H9 (cell line): ENCODE results near the gene TOMM22. TPM values are rescaled to one million over a fixed set of nuclear protein-coding genes. Genes with fewer than 3 reads are reported as not detected.

Source experiments
- DNase-seq: peaks from one replicate; pipeline ENCODE4 v3.0.0-alpha.2; 2017
- H2AFZ ChIP-seq: one replicate; pipeline ENCODE4 v1.6.1; 2013; ENCODE audit warnings: mild to moderate bottlenecking, low read length, control low read depth, moderate library complexity
- H2AK5ac ChIP-seq: 2 replicates; pipeline ENCODE4 v1.6.1; 2013; ENCODE audit warnings: low read length, control low read depth, mixed read lengths; ENCODE audit not compliant: insufficient read length
- H2BK120ac ChIP-seq: one replicate; pipeline ENCODE4 v1.6.1; 2013; ENCODE audit warnings: low read depth, mild to moderate bottlenecking, low read length, control low read depth, inconsistent platforms; ENCODE audit not compliant: poor library complexity, severe bottlenecking
- H2BK12ac ChIP-seq: 2 replicates; pipeline ENCODE4 v1.6.1; 2013; ENCODE audit warnings: low read length, control low read depth, mixed read lengths, low read depth; ENCODE audit not compliant: insufficient read length
- H2BK15ac ChIP-seq: 2 replicates; pipeline ENCODE4 v1.6.1; 2013; ENCODE audit warnings: low read depth, low read length, control low read depth
- H2BK20ac ChIP-seq: one replicate; pipeline ENCODE4 v1.6.1; 2013; ENCODE audit warnings: low read depth, mild to moderate bottlenecking, low read length, control low read depth, inconsistent platforms; ENCODE audit not compliant: poor library complexity, severe bottlenecking
- H2BK5ac ChIP-seq: 2 replicates; pipeline ENCODE4 v1.6.1; 2013; ENCODE audit warnings: low read length, control low read depth, mixed read lengths; ENCODE audit not compliant: insufficient read length
- H3K14ac ChIP-seq: 2 replicates; pipeline ENCODE4 v1.6.1; 2013; ENCODE audit warnings: low read length, control low read depth; ENCODE audit not compliant: insufficient read depth
- H3K18ac ChIP-seq: 2 replicates; pipeline ENCODE4 v1.6.1; 2013; ENCODE audit warnings: low read depth, mild to moderate bottlenecking, mixed read lengths, low read length, control low read depth; ENCODE audit not compliant: insufficient read length
- H3K23ac ChIP-seq: 2 replicates; pipeline ENCODE4 v1.6.1; 2013; ENCODE audit warnings: low read length, control low read depth, mixed read lengths, low read depth; ENCODE audit not compliant: insufficient read length
- H3K23me2 ChIP-seq: 2 replicates; pipeline ENCODE4 v1.6.1; 2013; ENCODE audit warnings: low read depth, mild to moderate bottlenecking, mixed read lengths, low read length, control low read depth; ENCODE audit not compliant: insufficient read length, poor library complexity, severe bottlenecking
- H3K27ac ChIP-seq: 2 replicates; pipeline ENCODE4 v1.5.1; 2013; ENCODE audit warnings: low read length, control low read depth, mixed read lengths, low read depth; ENCODE audit not compliant: insufficient read length
- H3K27me3 ChIP-seq: 2 replicates; pipeline ENCODE4 v1.6.1; 2013; ENCODE audit warnings: low read length, control low read depth, inconsistent platforms; ENCODE audit not compliant: insufficient read depth
- H3K4ac ChIP-seq: 2 replicates; pipeline ENCODE4 v1.6.1; 2013; ENCODE audit warnings: low read depth, mild to moderate bottlenecking, control low read depth, inconsistent platforms, low read length, moderate library complexity
- H3K4me1 ChIP-seq: 2 replicates; pipeline ENCODE4 v1.6.1; 2013; ENCODE audit warnings: low read length, control low read depth, inconsistent platforms; ENCODE audit not compliant: insufficient read depth
- H3K4me2 ChIP-seq: 2 replicates; pipeline ENCODE4 v1.6.1; 2013; ENCODE audit warnings: low read length, control low read depth, mixed read lengths; ENCODE audit not compliant: insufficient read length, insufficient read depth
- H3K56ac ChIP-seq: 2 replicates; pipeline ENCODE4 v1.6.1; 2013; ENCODE audit warnings: low read depth, mild to moderate bottlenecking, mixed read lengths, low read length, control low read depth; ENCODE audit not compliant: insufficient read length
- H3K79me1 ChIP-seq: 2 replicates; pipeline ENCODE4 v1.6.1; 2013; ENCODE audit warnings: low read depth, mild to moderate bottlenecking, moderate library complexity, low read length, control low read depth, inconsistent platforms; ENCODE audit not compliant: insufficient read depth, poor library complexity, severe bottlenecking
- H3K79me2 ChIP-seq: 2 replicates; pipeline ENCODE4 v1.6.1; 2013; ENCODE audit warnings: low read length, control low read depth, inconsistent platforms; ENCODE audit not compliant: insufficient read depth
- H3K9ac ChIP-seq: 2 replicates; pipeline ENCODE4 v1.6.1; 2013; ENCODE audit warnings: low read length, control low read depth, mixed read lengths; ENCODE audit not compliant: insufficient read length; ENCODE audit errors: extremely low read depth
- H3K9me3 ChIP-seq: one replicate; pipeline ENCODE4 v1.6.1; 2013; ENCODE audit warnings: low read depth, low read length, inconsistent platforms; ENCODE audit not compliant: control insufficient read depth
- H3T11ph ChIP-seq: one replicate; pipeline ENCODE4 v1.6.1; 2013; ENCODE audit warnings: mild to moderate bottlenecking, low read length, control low read depth, inconsistent platforms
- H4K20me1 ChIP-seq: one replicate; pipeline ENCODE4 v1.6.1; 2013; ENCODE audit not compliant: control insufficient read depth, insufficient read length, insufficient read depth
- H4K5ac ChIP-seq: 2 replicates; pipeline ENCODE4 v1.6.1; 2013; ENCODE audit warnings: low read depth, mild to moderate bottlenecking, mixed read lengths, low read length, control low read depth; ENCODE audit not compliant: insufficient read length
- H4K8ac ChIP-seq: replicated peaks from 2 replicates; pipeline ENCODE4 v1.6.1; 2013; ENCODE audit warnings: low read length, control low read depth, mixed read lengths, low read depth; ENCODE audit not compliant: insufficient read length
- H4K91ac ChIP-seq: 2 replicates; pipeline ENCODE4 v1.6.1; 2013; ENCODE audit warnings: low read depth, mild to moderate bottlenecking, moderate library complexity, mixed read lengths, low read length, control low read depth; ENCODE audit not compliant: insufficient read length
- H3K27ac Mint-ChIP-seq, 3 experiments: 2 replicates in 2 of 3; 3 replicates in 1 of 3; pipeline ENCODE4 v1.8.0; 2020 to 2021; ENCODE audit warnings: mixed read lengths in 3 of 3, mild to moderate bottlenecking in 1 of 3, moderate library complexity in 1 of 3
- H3K27me3 Mint-ChIP-seq: 2 replicates; pipeline ENCODE4 v1.8.0; 2021; ENCODE audit warnings: low read depth, mild to moderate bottlenecking, moderate library complexity, mixed read lengths
- H3K36me3 Mint-ChIP-seq, 3 experiments: 2 replicates in 2 of 3; 3 replicates in 1 of 3; pipeline ENCODE4 v1.8.0; 2020 to 2021; ENCODE audit warnings: low read depth in 3 of 3, mixed read lengths in 3 of 3; ENCODE audit not compliant: insufficient read depth in 1 of 3
- H3K4me1 Mint-ChIP-seq, 2 experiments: 2 replicates each; pipeline ENCODE4 v1.8.0; 2020; ENCODE audit warnings: mixed read lengths in 2 of 2
- H3K4me3 Mint-ChIP-seq, 2 experiments: 2 replicates in 1 of 2; 3 replicates in 1 of 2; pipeline ENCODE4 v1.8.0; 2020 to 2021; ENCODE audit warnings: mild to moderate bottlenecking in 2 of 2, mixed read lengths in 2 of 2, moderate library complexity in 1 of 2
- H3K9me3 Mint-ChIP-seq, 2 experiments: 2 replicates in 1 of 2; 3 replicates in 1 of 2; pipeline ENCODE4 v1.8.0; 2020; ENCODE audit warnings: mild to moderate bottlenecking in 2 of 2, mixed read lengths in 2 of 2, moderate library complexity in 1 of 2
- CTCF ChIP-seq: fragments of 200-600 bp; sonication (generic); conservative IDR thresholded peaks from 3 replicates; pipeline ENCODE4 v1.8.0; 2021; ENCODE audit warnings: antibody characterized with exemption, mild to moderate bottlenecking
- WGBS: extraction: QIAGEN DNeasy Blood & Tissue Kit; methylation state at CpG from one replicate; pipeline ENCODE4 v1.1.7; 2013; ENCODE audit warnings: missing lambda C conversion rate, low lambda C conversion rate, mixed read lengths; ENCODE audit not compliant: insufficient read length; ENCODE audit errors: extremely low coverage; 5-methylcytosine and 5-hydroxymethylcytosine counted together
- total RNA-seq: library from RNA; stranded (reverse); gene quantifications from 2 replicates; pipeline ENCODE4 v1.2.1, GENCODE V29; 2021

Gene TOMM22
- total RNA-seq, 1 experiment from 2014 or later, result 128 TPM

GRCh38 chr22:38728871-38729796 lies 47.4 kb downstream of the TOMM22 start:
- Mint-ChIP-seq H3K4me1 (no peaks in the 10 kb centered on the region), H3K27me3 (no peaks in the 10 kb centered on the region), H3K27ac (no peak overlapping the region; a peak in 1 of 7 replicates), H3K4me3 (no peak overlapping the region), H3K9me3 (no peaks in the 10 kb centered on the region), H3K36me3 (peaks cover 45 to 98% (median 80%) of the 10 kb centered on the region in 3 experiments; a peak in 6 of 7 replicates)
- WGBS, result no CpG with 5 or more reads among the region's 18 CpGs
- no peak for DNase-seq
- Histone ChIP-seq H3K9ac (no peak overlapping the region), H3K56ac (no peak overlapping the region), H3K23ac (no peak overlapping the region), H4K5ac (no peak overlapping the region), H4K91ac (no peak overlapping the region), H4K20me1 (no peaks in the 10 kb centered on the region), H2BK120ac (no peak overlapping the region), H3K4me2 (no peak overlapping the region), H2BK20ac (no peak overlapping the region), H3K14ac (no peak overlapping the region; the same call in 1 of the 2 replicates), H3K4ac (no peak overlapping the region), H2AFZ (no peak overlapping the region), H3K9me3 (no peaks in the 10 kb centered on the region), H2BK5ac (no peak overlapping the region), H3K23me2 (no peaks in the 10 kb centered on the region), H3K79me2 (no peaks in the 10 kb centered on the region), H3T11ph (no peak overlapping the region), H3K27ac (no peak overlapping the region), H3K4me1 (no peaks in the 10 kb centered on the region), H3K79me1 (no peaks in the 10 kb centered on the region), H3K18ac (no peak overlapping the region), H2BK12ac (no peak overlapping the region), H4K8ac (no peak overlapping the region), H2AK5ac (no peak overlapping the region), H2BK15ac (no peak overlapping the region), H3K27me3 (no peaks in the 10 kb centered on the region)
- no peak for TF ChIP-seq CTCF
